ENCODE results near the gene FFAR3.

The FFAR3 gene, protein sequence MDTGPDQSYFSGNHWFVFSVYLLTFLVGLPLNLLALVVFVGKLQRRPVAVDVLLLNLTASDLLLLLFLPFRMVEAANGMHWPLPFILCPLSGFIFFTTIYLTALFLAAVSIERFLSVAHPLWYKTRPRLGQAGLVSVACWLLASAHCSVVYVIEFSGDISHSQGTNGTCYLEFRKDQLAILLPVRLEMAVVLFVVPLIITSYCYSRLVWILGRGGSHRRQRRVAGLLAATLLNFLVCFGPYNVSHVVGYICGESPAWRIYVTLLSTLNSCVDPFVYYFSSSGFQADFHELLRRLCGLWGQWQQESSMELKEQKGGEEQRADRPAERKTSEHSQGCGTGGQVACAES

DNA sequence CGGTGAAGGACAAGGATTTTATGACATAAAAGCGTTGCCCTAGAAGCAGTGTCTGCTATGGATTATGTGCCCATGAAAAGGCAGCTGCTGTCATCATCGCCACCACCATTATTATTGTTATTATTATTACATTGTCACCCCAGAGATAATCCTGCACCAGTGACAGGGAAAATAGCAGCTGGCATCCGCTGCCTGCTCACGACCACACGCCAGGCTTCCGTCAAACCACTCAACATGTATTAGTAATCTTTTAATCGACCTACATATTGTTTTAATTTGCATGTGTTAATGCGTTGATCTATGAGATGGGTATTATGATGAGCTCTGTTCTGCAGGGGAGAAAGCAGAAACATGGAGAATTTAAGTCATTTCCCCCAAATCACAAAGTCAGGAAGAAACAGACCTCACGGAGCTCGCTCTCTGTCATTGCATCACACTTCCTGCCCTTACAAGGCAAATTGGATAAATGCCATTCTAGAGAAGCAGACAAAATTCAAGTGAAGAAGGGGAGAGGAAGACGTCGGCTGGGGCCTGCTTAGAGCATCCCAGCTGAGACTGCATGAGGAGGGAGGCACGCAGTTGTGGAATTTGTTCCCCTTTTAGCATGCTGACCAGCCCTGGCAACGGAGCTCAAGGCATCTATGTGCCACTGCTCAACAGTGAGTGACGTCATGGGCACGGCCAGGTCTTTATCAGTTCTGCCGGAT is at the start of gene FFAR3:
Gene FFAR3 (plus strand): TSS at position 594 of the 707 bp plus-strand sequence. CDS start 431 bp downstream, outside the sequence.
- no peak for DNase-seq

DNA sequence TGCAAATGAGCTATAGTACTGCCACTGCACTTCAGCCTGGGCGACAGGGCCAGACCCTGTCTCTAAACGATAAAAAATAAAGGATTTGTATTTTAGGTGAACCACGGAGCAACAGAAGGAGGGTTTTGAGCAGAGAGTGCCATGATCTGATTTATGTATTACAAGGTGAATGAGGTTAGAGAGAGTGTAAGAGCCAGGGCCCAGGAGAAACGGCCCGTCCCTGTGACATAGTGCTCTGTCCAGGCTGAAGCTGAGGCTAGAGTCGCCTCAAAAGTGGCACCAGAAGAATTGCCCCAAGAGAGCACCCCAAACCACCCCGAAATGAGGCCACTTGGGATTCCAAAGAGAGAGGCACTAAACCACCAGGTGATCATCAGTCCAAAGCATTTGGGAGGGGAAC is 49.4 kb upstream of the FFAR3 start:
- DNase-seq = no peak

DNA sequence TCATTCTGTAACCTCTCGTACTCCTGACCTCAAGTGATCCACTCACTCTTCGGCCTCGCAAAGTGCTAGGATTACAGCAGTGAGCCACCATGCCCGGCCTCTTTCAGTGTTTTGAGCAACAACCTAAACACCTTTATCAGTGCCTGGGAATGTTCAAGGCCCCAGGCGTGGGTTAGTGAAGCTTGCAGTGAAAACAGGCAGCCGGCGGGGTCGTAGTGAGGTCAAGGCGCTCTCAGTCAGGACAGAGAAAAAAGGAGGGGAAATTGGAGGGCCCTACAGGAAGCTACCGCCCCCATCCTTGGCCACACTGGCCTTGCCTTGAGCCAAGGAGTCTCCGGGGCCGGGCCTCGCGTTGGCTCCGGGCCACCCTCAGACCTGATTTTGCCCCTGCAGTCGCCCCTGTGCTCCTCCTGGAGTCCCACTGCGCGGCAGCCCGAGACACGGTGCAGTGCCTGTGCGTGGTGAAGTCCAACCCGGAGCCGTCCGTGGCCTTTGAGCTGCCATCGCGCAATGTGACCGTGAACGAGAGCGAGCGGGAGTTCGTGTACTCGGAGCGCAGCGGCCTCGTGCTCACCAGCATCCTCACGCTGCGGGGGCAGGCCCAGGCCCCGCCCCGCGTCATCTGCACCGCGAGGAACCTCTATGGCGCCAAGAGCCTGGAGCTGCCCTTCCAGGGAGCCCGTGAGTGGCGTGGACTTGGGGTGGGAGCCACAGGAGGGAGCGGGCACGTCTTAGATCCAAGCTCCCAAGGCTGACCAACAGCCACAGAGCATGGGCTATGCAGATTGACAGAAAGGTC is 48.6 kb upstream of the FFAR3 start:
- DNase-seq = no peak

DNA sequence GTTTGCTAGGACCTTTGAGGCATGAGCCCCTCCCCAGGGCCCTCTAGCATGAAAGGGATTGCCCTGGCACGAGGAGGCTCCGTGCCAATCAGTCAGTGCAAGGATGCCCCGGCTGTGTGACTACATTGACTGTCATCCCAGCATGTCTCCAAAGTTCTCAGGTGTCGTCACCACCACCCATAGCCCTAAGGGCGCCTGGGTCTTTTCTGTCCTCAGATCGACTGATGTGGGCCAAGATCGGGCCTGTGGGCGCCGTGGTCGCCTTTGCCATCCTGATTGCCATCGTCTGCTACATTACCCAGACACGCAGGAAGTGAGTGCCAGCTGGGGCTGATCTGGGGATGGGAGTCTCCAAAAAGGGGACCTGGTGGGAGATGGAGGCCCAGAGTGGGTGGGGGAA is 47.9 kb upstream of the FFAR3 start:
- no peak for DNase-seq

DNA sequence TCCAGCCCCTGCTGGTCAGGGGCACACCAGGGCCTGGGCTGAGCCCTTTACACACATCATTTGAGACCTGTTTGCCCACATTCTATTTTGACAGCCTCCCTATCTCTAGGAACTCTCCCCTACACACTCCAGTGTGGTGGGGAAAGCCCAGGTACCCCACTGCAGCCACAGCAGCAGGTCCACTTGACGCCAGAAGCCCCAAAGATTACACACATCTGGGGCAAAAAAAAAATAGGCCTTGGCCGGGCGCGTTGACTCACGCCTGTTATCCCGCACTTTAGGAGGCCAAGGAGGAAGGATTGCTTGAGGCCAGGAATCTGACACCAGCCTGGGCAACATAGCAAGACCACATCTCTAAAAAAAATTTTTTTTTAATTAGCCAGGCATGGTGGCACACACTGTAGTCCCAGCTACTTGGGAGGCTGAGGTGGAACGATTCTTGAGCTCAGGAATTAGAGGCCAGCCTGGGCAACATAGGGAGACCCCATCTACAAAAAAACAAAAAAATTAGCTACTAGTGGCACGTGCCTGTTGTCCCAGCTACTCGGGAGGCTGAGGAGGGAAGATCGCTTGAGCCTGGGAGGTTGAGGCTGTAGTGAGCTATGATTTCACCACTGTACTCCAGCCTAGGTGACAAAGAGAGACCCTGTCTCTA is 47.3 kb upstream of the FFAR3 start:
- DNase-seq = no peak

DNA sequence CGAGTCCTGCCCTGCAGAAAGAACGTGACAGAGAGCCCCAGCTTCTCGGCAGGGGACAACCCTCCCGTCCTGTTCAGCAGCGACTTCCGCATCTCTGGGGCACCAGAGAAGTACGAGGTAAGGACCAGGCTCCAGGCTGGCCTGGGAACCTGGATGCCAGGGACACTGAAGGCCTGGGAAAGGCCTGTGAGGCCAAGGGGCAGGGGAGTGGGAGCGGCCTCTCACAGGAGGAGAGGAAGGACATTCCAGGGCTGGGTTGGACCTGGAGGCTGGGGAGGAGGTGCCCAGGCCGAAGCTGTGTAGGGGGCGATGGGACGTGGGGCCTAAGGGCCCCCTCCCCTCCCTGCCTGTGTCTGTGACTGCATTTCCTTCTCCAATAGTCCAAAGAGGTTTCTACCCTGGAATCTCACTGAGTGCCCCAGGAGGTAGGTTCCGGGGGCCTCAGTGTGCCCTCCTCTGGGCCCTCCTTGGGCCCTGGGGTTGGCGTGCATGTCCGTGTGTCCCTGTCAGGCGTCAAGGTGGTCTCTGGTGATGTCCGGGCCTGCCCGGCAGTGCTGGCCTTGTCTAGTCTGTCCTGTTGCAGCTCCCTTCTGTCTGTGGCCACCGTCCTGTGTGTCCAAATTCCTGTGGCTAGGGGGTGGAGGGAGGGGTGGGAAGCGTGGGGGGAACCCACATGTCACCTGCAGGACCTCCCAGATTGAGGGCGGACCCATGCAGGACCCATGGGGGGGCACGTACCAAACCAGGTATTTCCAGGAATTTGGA is 46.2 kb upstream of the FFAR3 start:
- no peak for DNase-seq

DNA sequence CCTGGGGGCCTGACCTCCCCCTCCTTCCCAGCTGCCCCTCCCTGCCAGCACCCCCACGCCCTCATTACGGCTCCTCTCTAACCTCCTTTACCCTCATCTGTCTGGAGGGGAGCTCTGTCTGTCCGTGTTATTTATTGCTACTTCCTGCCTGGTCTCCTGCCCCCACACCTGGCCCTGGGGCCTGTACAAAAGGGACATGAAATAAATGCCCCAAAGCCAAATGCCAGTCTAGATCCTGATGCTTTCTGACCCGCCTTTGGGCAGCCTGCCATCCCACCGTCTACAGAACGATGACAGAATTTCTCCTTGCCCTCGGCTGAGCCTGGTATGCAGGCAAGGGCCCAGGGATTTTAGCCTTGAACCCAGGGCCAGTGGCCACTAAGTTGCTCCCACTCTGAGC is 44.7 kb upstream of the FFAR3 start:
- no peak for DNase-seq

DNA sequence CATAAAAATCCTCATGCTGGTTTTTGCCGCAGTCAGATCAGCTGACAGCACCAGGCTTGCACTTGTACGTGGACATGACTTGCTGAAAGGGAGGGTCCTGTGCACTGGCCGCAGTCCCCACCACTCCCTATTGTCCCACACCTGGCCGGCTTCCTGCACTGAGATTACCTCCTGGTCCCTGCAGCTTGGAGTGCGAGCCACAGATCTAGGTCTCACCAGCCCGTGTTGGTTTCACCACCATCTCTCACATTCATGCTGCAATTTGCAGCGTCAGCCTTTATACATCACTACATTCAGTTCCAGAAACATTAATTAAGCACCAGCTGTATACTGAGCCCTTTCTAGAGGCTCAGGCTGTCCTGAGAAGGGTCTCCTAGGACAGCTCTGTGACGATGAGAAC is 44.2 kb upstream of the FFAR3 start:
- no peak for DNase-seq

DNA sequence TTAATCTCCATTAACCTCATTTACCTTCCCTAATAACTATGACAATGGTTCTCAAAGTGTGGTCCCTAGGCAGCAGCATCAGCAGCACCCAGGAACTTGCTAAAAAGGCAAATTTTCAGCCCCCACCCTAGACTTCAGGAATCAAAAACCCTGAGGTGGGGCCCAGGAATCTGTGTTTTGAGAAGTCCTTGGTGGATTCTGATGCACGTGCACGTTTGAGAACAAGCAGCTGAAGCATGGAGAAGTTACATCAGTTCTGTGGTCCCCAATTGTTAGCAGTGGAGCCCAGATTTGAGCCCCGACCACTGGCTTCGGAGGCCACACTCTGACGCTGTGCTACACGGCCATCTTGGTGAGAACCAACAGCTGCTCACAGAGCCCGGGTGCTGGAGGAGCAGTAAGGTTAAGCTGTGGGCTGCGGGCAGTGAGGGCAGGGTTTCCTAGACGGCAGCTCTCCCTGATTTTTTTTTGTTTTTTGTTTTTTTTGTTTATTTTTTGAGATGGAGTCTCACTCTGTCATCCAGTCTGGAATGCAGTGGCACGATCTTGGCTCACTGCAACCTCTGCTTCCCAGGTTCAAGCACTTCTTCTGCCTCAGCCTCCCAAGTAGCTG is 43.3 kb upstream of the FFAR3 start:
- no peak for DNase-seq

DNA sequence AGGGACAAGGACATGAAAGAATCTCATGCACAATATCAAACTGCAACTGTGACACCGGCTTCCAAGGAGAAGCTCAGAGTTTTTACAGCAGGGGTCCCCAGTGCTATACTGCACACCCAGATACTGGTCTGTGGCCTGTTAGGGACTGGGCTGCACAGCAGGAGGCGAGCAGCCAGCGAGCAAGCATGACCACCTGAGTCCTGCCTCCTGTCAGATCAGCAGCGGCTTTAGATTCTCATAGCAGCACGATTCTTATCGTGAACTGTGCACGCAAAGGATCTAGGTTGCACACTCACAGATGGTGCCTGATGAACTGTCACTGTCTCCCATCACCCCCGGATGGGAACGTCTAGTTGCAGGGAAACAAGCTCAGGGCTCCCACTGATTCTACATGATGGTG is 42.4 kb upstream of the FFAR3 start:
- no peak for DNase-seq

DNA sequence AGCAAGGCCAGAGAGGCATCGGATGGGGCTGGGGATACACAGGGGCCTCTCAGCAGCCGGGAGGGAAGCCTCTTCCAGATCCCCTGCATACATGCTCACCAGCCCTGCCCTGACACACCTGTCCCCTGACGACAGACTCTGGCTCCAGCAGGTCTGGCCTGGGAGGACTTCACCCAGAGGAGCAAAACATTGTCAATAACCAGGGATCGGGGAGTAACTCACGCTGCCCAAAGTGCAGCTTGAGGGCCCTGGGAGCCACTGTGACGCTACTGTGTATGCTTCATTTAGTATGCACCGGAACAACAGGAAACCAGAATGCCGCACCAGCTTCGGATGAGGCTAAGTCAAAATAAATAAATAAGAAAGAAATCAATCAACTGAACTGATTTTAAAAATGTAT is 41.7 kb upstream of the FFAR3 start:
- DNase-seq = no peak

DNA sequence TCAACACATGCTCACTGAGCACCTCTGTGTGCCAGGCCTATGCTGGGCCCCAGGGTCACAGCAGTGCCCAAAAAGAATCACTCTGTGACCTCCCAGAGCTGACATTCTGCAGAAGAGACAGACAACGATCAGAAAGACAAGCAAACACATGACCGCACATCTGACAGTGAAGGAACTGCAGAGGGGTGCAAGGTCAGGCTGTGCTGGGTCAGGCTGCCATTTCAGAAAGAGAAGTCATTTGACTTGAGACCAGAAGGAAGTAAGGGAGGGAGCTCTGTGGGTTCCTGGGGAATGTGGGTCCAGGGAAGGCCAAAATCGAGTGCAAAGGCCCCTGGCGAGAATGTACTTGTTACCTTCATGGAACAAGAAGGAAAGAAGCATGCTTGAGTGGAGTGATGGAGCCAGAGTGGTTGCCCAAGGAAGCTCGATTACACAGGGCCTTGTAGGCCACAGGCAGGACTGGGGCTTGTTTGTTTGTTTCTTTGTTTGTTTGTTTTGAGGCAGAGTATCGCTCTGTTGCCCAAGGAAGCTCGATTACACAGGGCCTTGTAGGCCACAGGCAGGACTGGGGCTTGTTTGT is 40.7 kb upstream of the FFAR3 start:
- DNase-seq = no peak

DNA sequence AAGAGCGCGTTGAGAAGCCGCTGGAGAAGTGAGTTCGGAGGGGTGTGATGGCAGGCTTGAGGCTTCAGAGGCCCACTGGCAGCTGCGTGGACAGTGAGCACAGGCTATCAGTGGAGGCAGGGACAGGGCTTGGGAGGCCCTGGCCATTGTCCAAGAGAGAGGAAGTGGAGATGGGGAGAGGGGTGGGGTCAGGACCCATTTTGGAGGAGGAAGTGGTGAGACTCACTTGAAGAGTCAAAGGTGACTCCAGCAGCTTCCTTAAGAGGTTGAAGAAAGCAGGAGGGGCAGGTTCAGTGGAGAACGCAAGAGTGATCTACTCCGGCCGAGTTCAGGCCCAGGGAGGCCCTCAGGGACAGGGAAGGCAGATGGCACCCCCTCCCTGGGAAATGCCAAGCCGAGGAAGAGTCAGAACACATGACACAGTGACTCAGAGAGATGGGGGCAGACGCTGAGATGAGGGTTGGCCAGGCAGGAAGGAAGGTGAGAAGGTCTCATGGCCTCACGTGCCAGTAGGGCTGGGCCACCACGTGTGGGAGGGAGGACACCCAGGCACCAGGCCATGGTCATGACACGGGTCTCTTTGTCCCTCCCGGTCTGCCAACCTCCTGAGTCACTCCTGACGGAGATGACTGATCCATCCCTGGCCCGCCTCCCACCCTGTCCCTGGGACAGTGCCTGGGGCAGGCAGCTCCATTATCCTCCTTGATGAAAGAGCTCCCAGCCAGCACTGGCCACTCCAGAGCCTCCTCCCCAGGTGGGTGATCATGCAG is 39.4 kb upstream of the FFAR3 start:
- DNase-seq = peak; percentile 67

DNA sequence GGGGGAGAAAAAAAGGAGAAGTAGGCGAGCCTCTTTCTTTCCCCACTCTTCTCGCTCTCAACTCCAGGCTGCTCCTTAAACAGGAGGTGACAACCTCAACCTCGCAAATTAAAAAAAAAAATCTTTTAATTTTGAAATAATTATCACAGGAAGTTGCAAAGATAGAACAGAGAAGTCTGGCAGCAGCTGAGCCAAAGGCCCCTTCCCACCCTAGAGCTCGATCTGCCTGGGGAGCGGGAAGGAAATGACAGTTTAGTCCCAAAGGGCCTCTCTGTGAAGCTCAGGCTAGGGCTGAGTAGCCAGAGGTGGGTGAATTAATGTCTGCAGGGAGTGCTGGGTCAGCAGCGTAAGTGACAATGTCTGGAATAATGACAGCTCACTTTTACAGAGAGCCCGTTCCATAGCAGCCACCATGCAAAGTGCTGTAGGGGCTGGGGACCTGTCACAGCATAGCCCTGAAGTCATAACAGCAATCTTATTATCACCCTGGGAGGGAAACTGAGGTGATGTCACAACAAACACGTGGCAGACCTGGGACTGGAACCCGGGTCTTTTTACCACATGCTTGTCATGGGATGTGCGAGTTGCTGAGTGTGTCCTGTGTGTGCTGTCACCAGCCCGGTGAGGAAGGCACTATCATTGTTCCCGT is 38.1 kb upstream of the FFAR3 start:
- DNase-seq = no peak

DNA sequence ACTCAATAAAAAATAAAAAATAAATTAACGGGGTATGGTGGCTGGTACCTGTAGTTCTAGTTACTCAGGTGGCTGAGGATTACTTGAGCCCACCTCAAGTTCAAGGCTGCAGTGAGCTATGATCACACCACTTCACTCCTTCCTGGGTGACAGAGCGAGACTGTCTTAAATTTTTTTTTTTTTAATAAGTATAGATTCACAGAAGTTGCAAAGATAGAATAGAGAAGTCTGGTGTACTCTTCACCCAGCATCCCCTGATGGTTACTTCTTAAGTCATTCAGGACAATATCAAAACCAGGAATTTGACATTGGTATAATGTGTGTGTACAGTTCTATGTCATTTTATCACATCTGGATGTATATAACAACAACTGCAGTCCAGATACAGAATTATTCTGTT is 37.0 kb upstream of the FFAR3 start:
- no peak for DNase-seq

DNA sequence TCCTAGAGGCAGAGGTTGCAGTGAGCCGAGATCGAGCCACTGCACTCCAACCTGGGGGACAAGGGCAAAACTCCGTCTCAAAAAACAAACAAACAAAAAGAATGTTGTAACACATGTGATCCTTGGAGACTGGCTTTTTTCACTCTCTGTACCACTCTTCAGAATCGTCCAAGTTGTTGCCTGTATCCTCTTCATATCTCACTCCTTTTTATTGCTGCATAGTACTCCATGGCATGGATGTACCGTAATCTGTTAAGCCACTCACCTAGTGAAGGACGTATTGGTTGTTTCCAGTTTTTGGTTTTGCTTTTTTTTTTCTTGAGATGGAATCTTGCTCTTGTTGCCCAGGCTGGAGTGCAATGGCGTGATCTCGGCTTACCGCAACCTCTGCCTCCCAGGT is 36.2 kb upstream of the FFAR3 start:
- DNase-seq = no peak

DNA sequence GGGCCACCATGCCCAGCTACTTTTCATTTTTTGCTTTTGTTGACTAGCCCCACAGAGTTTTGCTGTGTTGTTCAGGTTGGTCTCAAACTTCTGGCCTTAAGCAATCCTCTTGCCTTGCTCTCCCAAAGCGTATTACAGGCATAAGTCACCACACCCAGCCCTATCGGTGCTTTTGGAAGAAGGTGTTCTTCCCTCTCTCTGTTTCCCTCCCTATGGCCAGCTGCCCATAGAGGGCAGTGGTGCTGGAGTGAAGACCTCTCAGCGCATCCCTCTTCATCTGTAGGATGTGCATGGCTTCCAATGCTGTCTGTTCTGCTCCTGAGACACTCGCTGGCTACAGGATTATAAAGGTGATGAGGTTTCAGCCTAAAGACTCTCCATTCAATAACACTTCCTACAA is 30.6 kb upstream of the FFAR3 start:
- DNase-seq = no peak

DNA sequence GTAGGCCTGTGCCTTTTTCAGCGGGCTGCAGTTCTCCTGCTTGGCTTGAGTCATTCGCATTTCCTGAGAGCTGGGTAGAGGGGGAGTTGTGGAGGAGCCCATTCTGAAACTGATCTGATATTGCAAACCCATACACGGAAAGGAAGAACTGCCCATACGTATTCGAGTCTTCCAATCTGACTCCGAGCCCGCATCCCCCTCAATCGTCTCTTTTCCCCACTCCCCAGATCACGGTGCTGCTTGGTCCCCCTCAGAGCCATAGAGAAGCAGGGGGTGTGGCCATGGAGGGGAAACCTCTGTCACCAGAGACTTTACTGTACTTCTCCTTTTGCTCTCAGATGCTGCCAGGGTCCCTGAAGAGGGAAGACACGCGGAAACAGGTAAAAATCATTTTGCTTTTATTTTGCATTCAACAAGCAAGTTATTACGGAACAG is 29.4 kb upstream of the FFAR3 start, which contains the start of gene CD22:
Gene CD22 (plus strand): TSS at position 337 of the 435 bp plus-strand sequence. CDS start 2,854 bp downstream, outside the sequence.
- no peak for DNase-seq

DNA sequence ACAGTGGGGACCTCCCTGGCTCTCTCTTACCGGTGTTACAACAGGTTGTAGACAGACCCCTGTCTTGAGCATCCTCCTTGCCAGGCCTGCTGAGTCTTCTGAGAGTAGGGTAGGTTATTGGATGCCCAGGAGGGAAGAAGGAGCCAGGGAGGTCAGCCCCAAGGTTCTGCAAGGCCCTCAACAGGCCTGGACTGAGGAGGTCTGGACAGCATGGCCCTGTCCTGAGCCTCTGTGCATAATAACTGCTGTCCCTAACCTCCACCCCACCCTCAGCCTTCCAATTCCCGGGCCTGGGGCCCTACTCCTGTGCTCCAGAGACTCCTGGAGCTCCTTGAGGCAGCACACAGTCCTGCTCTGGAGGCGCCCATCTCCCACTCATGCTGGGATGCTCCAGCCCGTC is 28.9 kb upstream of the FFAR3 start:
- DNase-seq = no peak

DNA sequence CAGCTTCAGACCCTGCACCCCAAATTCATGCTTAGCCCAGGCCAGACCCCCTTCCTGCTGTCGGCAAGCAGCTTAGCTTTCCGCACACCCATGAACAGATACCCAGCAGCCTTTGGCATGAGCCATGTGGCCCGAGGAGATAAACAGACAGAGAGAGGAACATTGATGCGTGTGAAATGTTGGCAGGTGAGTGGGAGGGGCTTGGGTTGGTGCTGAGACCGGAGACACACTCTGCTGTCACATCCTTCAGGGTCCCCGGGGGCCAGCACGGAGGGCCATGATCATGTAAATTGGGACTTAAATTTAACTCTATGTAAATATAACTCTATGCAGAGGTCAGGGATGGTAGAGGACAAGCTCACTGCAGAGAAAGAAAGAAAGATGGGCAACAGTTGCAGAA is 27.8 kb upstream of the FFAR3 start:
- DNase-seq = no peak
